Islet of Langerhans (tissue), 1 donor: ENCODE data around the gene DIAPH3.

Source experiments
- FAIRE-seq: peaks from one replicate; lab custom pipeline; 2011; peaks lifted over from hg19 to GRCh38; lab: Jason Lieb, UNC

Gene DIAPH3

DNA sequence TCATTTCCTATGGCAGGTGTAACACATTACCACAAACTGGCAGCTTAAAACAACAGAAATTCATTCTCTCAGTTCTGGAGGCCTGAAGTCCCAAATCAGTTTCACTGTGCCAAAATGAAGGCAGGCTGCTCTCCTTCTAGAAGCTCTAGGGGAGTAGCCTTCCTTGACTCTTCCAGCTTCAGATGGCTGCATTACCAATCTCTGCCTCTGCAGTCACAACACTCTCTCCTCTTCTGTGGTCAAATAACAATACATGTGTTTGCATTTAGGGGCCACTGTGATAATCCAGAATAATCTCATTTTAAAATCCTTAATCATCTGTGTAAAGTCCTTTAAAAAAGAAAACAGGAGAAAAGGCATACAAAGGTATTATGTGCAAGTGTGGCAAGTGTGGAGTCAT lies 7.8 kb downstream of the DIAPH3 start:
- no peak for FAIRE-seq

DNA sequence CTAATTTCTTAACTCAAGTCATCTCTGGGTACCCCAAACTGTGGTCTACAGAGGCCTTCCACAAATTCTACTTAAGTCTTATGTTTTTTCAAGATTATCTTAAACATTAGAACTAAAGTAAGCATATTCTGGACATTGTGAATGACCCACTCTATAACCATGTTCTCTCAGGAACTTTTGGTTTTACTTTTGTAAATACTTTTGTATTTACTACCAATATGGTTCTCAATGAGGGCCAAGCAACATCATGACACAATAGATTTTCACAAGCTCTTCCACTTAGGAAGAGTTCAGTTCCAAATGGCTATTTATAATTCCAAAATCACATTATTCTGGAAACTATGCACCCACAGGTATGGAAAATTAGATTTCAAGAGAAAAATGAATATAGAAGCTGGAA lies 10.8 kb downstream of the DIAPH3 start:
- FAIRE-seq: no peak

DNA sequence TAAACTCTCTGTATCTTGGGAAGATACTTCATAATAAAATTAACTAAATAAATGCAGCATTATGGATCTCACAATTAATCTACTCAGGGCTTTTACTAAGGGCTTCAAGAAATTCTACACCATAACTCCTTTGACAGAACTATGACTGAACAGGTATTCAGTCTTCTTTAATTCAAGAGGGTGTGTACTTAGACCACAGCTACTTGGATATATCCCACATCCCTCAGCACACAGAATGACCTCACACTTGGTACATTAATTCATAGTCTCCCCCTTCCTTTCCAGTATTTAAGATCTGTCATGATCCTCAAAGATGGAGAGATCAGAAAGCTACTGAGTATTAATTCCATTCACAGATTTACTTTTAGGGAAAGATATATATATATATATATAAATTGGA lies 11.6 kb downstream of the DIAPH3 start:
- FAIRE-seq: no peak

DNA sequence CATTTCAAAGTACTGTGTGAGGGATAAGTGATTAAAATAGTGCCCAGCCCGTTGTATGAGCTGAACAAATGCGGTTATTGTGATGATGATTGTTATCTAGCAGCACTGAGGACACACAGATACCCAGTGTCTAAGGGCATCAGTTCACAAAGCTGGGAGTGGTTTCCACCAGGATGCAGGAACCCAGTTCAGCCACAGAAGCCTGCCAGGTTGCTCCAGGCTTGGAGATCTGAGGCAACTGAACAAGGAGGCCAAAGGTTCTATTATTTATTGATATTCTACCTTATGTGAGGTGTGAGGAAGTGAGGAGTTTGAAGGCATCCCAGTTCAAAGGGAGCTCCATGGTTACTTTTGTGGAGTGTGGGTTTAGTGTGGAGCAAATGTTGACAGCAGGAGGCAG lies 13.2 kb downstream of the DIAPH3 start:
- no peak for FAIRE-seq

DNA sequence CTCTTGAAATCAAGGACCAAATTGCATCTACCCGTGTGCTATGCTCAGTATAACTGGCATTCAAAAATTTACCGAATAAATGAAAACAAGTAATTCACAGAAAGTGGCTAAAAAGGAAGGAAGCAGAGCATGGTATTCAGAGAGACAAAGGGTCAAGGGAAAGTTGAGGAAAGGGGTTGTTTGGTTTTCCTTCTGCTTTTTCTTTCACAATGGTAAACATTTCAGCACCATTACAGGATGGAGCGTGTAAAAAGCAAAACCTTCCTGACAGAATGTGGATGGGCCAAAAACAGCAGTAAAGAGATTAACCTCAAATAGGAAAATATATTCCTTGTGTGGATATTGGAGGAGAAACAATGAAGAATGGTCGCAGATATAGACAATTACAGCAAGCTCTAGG lies 14.8 kb downstream of the DIAPH3 start:
- FAIRE-seq: no peak

DNA sequence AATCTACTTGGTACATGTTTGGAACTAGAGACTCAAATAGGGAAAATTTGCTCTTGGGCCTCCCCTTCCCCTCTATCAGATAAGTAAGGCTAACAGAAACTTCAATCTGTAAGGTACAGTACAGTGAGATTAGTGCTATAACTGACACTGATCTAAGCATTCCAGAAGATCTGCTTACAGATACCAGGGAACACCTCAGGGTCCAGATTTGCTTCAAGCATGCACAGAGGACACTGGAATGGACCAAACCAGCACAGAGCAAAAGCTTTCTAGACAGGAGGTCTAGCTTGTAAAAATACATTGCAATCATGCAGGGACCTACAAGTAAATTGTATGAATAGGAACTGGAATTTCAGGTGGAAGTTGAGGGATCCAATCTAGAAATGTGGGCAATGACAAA lies 16.4 kb downstream of the DIAPH3 start:
- FAIRE-seq: no peak

DNA sequence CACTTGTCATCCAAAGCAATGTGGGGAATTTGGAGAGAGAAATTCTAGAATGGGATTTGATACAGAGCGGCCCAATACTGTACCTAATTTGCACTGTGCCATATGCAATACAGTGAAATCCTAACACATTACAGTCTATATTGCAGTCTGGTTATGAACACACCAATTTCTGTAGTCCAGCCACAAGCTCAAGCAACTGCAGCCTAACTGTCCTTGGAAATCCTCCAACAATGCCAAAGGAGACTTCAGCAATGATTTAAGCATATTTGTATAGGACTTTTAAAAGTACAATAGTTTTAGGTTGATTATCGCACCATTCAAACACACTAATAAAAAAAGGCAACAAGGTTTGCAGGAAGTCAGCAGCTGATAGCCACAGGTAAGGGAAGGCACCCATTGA lies 17.3 kb downstream of the DIAPH3 start:
- FAIRE-seq: no peak

DNA sequence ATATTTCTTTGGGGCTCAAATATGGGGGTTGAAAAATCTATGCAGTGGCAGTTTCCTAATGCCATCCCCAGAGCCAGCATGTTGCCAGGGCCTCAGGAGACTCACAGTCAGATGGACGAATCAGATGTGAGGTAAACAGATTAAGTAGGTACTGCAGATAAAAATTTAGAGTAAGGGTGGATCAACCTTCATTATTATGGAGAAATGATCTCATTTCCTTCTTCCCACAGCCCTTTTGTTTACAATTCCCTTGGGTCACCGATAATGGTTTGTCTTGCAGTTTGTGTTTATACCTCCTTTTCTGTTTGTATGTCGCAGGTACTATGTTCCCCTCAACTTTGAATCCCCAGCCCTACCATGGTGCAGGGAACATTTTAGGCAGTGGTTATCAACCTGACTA lies 20.0 kb downstream of the DIAPH3 start:
- no peak for FAIRE-seq

DNA sequence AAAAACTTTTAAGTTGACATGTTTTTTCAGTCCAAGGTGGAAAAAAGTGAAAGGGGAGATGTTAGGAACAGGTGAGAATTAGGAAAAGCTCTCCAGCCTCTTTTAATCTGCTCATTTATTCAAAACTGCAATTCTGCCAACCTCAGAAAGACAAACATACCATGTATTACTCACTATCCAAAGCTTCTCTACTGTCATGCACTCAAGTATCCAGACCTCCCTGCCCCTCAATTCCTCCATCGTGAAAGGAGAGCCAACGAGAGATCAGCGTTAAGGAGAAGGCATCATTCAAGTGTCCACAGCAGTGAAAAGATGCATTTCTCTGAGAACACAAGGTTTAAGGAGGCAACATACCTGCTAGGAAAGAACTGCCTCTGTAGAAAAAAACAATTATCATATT lies 24.5 kb downstream of the DIAPH3 start:
- no peak for FAIRE-seq

DNA sequence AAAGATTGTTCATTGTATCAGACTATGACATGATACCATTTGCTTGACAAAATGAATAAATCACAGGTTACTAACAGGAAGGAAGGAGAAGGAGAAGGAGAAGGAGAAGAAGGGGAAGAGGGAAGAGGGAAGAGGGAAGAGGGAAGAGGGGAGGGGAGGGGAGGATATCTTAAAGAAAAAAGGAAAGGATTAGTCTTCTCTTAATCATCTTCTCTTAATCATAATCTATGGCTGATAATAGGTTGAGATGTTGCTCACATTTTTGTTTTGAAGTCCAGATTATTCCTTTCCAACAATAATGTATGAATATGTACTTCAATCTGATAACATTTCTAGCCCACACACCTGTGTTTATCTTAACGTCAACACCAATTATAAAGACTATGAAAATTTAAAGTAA lies 25.1 kb downstream of the DIAPH3 start:
- FAIRE-seq: no peak

DNA sequence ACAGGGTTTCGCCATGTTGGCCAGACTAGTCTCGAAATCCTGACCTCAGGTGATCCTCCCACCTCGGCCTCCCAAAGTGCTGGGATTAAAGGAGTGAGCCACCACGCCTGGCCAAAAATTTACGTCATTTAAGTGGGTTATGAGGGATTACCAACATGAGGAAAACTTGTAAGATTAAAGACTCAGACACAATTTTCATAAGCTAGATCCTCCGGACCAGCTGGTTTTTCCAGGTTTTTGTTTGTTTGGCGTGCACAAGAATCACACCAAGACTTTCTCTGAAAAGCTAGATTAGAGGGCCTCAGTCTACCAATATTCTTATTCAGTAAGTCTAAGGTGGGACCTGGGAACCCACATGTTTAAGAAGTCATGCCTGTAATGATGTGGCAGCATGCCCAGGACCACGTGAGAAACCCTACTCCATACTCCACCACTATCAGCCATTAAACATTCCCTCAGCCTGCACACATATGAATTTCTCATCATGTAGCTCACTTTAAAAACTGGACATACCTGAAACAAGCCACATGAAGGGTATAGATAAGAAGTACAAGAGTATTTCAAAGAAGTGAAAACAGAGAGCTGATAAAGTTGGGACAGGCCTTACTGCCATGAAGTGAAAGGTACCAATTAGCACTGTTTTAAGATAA lies 25.7 kb downstream of the DIAPH3 start:
- no peak for FAIRE-seq

DNA sequence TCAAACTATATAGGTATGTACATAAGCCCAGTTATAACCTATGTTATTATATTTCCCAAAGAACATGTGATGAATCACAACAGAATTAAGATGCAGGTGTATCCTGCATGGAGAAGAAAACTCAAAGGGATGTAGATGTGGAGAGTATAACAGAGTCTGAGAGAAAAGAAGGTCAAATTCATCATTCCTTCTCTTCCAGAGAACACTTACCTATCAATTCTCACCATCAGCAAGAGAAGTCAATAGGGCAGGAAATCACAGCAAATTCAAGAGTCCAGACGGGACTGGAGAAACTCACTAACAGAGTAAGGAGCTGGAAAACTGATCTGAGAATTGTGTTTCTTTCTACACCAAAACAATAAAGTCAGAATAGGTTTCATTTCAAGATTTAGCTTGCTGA lies 28.4 kb downstream of the DIAPH3 start:
- FAIRE-seq: no peak

DNA sequence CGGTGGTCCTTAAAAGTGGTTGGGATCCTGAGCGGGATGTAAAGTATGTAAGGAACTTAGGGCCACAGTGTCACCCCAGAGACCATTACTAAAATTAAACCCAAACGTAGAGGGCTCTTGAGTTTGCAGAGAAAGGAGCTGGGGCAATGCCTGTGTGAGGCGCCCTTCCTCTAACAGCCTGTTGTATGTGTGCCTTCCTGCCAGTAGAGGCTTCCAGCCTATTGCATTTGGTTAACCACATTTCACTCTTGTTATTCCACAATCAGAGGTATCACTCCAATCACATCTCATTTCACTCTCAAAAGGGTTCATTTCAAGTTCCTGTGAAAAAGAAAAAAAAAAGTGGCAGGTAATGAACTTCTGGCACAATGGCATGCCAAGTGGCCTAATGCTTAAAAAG lies 29.4 kb downstream of the DIAPH3 start:
- FAIRE-seq: no peak

DNA sequence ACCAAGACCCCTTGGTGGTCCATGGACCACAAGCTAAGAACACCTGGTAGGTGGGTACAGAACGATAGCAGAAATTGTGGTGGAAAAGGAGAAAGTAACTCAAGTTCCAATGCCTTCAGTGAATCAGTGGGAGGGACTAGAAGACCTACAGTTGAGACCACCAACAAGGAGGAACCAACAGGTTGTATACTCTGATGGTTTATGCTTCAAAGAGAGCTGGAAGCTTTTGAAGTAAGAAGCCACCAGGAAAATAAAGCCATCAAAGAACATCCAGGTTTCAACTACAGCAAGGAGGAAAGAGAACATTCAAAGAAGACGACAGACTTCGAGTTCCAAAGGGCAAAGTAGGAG lies 42.4 kb downstream of the DIAPH3 start:
- no peak for FAIRE-seq

DNA sequence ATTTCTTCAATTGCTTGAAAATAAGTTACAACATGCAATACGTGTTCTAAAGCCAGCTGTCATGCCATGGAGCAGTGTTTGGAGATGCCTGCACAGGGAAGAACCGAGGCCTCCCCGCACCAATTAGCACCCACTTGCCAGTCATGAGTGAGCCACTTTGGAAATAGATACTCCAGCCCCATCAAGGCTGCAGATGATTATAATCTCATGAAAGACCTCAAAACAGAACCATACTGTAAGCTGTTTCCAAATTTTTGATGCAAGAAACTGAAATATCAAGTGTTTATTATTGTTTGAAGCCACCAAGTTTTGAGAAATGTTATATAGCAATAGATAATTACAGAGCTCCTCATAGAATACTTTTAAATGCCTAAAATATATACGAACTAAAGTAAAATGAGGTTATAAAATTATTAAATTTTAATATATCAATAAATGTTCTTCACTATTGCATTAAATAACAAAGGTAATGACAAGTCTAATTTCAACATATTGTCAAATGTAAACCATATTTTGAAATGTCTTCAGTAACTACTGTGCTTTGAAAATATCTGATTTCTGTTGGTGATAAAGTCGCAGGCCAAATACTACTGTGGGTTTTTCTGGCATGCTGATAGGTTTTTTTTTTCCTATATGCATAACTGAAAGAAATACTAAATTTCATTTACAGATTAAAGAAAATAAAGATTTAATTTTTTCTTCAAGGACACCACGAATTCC lies 43.0 kb downstream of the DIAPH3 start:
- no peak for FAIRE-seq

DNA sequence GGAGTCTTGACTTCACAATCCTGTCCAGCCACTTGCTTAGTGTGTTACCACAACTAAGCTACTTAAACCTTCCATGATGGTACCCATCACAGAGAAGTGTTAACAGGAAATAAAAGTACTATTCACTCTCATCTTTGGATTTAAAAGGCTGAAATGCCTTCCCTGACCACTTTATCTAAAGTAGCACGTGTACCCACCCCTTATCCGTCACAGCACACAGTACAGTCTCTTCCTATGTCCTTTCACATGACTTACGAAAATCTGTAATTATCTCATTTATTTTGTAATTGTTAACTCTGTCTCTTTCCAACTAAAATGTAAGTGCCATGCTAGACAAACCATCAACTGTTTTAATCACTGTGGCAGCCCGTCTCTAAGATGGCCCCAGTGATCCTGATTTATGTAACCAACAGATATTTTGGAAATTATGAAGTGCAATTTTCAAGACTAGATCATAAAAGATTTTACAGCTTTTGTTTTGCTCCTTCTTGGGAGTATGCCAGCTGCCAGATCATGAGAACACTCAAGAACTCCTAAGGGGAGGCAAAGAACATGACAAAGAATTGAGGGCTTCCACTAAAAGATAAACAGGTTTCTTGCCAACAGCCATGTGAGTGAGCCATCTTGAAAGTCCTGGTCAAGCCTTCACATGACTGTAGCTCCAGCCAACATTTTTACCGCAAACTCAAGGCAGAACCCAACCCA lies 44.9 kb downstream of the DIAPH3 start:
- FAIRE-seq: no peak

DNA sequence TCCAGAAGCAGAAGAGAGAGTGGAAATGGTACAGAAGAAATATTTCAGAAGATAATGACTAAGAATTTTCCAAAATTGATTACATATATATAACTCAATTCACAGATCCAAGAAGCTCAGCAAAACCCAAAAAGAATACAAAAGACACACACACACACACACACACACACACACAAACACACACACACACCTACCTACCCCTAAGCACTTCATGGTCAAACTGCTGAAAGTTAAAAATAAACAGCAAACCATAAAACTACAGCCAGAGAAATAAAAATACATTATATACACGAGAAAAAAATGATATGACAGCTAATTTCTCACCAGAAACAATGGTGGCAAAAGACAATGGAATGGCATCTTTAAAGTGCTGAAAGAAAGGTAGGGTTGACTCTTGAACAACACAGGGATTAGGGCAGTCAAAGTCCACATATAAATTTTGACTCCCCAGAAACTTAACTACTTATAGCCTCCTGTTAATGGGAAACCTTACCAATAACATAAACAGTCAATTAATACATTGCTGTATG lies 49.2 kb downstream of the DIAPH3 start:
- no peak for FAIRE-seq

DNA sequence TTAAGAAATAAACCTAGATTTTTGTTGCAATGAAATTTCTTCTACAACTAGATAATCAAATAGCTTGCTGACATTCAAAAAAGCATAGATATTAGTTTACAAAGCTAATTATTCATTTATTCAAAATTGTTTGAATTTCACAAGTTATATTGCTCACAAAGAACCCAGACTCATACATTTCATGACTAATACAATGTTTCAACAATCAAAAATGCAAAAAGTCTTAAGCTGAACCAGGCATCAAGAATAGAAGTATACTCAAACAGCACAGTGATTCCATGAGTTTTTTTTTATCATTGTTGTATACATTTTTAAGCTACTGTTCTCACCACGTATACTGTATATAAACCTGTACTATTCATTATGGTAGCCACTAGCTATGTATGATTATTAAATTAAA lies 51.0 kb downstream of the DIAPH3 start:
- FAIRE-seq: no peak

DNA sequence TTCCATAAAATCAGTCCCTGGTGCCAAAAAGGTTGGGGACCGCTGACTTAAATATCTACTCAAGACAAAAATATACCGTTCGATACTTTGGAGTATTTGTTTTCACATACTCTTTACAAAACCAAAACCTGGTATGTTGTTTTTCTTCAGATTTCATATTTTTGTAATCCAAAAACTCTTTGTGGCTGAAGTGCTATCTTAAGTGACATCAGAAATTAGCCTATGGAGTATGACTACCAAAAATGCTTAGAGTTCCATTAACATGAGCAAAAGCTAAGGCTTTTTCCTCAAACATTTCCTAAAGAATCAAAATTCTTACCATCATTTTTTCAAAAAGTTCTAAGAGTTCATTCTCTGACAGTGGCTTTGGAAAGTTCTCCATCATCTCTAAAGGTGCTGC lies 52.0 kb downstream of the DIAPH3 start:
- FAIRE-seq: no peak

DNA sequence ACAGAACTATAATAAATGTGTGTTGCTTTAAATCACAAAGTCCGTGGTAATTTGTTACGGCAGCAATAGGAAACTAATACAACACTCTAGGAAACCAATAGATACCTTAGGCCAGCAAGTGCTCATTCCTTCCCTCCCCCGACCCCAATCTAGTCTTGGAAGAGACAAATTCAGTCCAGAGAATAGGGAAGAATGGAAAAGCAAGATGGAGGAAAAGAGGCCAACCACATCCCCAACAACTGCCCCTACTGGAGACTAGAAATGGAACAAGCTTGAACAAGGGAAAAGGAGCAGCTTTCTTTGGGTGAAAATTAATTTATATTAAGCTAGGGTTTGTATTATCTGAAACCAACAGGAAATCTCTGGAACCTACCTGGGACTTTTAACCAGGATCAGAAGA lies 54.4 kb downstream of the DIAPH3 start:
- no peak for FAIRE-seq

DNA sequence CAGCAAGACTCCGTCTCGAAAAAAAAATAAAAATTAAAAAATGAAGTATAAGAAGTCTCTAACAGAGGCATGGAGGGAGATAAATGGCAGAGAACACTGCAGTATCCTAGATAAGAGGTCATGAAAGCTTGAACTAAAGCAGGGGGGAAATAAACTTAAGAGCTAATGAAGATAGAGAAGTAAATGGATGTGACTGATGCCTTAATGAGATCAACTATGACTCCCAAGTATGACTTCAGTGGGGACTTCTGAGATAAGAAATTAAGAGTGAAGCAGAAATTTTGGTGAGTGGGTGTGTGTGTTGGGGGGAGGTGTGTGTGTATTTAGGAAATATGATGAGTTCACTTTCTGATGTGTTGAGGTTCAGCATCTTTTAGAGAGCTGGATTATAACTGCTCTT lies 55.1 kb downstream of the DIAPH3 start:
- no peak for FAIRE-seq

DNA sequence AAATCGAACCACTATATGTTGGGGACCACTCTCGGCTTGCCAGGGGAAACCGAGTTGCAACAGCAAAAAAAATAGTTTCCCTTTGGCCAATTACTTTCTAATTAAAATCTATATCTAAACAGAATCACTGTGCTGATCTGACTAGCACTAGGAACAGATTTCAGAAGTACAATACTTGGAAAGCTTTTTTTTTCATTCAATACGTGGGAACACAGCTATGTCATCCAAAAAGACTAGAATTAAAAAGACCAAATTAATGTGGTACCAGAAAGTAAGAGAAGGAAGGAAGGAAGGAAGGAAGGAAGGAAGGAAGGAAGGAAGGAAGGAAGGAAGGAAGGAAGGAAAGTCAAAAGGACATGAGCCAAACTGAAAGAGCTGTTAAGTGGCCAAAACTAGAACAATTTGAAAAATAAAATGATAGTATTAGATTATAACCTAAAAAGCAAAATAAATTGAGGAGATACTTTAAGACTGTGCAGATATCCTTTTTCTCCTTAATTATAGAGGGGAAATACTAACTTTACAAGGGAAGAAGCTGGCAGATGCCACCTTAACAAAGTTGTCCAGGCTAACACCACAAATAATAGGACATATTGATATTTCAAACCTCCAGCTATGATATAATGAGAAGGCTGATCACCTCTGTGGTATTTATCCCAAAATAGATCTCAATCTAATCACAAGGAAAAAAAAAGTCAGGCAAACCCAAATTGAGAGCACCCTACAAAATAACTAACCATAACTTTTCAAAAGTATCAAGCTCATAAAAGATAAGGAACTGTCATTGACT lies 63.9 kb downstream of the DIAPH3 start:
- no peak for FAIRE-seq

DNA sequence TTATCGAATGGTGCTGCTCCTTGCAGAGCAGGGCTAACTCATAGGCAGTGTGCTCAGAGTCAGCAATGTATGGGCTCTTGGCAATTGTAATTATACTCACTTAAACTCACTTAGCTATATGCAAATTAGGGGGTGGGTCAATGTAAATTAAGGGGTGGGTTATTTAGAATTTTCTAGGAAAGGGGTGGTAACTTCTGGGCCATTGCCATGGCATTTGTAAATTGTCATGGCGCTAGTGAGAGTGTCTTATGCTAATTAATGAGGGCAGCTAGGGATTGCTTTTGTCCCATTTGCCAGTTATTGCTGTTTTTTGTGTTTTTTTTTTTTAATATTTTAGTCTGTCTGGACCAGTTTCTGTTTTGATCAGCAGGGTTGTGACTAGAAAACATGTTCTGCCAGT lies 68.4 kb downstream of the DIAPH3 start:
- FAIRE-seq: no peak
